HG02943 (cell line): Measurements from ENCODE around the gene IL10RA.
"Not testable (repeated sequence)": the region's sequence is repeated elsewhere in the genome, so short reads cannot be mapped to it uniquely, and the experiment has no call there.

Experiments used
- ATAC-seq: cut with Tn5 transposase; IDR thresholded peaks from one replicate; pipeline ENCODE4 v1.9.1; 2021; ENCODE audit warnings: mild to moderate bottlenecking, low read depth, moderate library complexity; ENCODE audit not compliant: unreplicated experiment

Gene IL10RA

GRCh38 chr11:117960406-117960805, 25.8 kb upstream of the IL10RA start:
- ATAC-seq = no peak

- no peak for ATAC-seq
These were observed 24.3 kb upstream of the IL10RA start for GRCh38 chr11:117961896-117962295.

- no peak for ATAC-seq
These were observed 23.4 kb upstream of the IL10RA start for GRCh38 chr11:117962826-117963225.

- ATAC-seq = no peak
These were observed 19.3 kb upstream of the IL10RA start for GRCh38 chr11:117966908-117967307.

GRCh38 chr11:117969160-117969991, 16.8 kb upstream of the IL10RA start:
- ATAC-seq = no peak

GRCh38 chr11:117970400-117971024, 15.7 kb upstream of the IL10RA start:
- ATAC-seq = no peak

- no peak for ATAC-seq
These were observed 14.2 kb upstream of the IL10RA start for GRCh38 chr11:117972044-117972443.

GRCh38 chr11:117972629-117973502, 13.3 kb upstream of the IL10RA start:
- ATAC-seq = no peak

- no peak for ATAC-seq
These were observed 12.7 kb upstream of the IL10RA start for GRCh38 chr11:117973503-117973860.

- no peak for ATAC-seq
These were observed 9.7 kb upstream of the IL10RA start for GRCh38 chr11:117976445-117976844.

- ATAC-seq = no peak
These were observed 9.2 kb upstream of the IL10RA start for GRCh38 chr11:117977029-117977428.

- not testable (repeated sequence) for ATAC-seq
These were observed 8.5 kb upstream of the IL10RA start for GRCh38 chr11:117977612-117978264.

- not testable (repeated sequence) for ATAC-seq
These were observed 7.8 kb upstream of the IL10RA start for GRCh38 chr11:117978291-117978910.

GRCh38 chr11:117978991-117979390, 7.2 kb upstream of the IL10RA start:
- ATAC-seq = no peak

GRCh38 chr11:117979481-117980211, 6.5 kb upstream of the IL10RA start:
- ATAC-seq = no peak

GRCh38 chr11:117980280-117980679, 5.9 kb upstream of the IL10RA start:
- no peak for ATAC-seq

- ATAC-seq = no peak
These were observed 5.5 kb upstream of the IL10RA start for GRCh38 chr11:117980720-117981119.

- ATAC-seq = no peak
These were observed 3.1 kb upstream of the IL10RA start for GRCh38 chr11:117983163-117983475.

GRCh38 chr11:117984476-117984875, 1.7 kb upstream of the IL10RA start:
- no peak for ATAC-seq
